GM12864 (cell line): Measurements from ENCODE around the gene SEMA3C.
"Not testable (repeated sequence)": the region's sequence is repeated elsewhere in the genome, so short reads cannot be mapped to it uniquely, and the experiment has no call there.

Experiments used
- DNase-seq: peaks from one replicate; pipeline ENCODE4 v3.0.0-alpha.2; 2011; ENCODE audit warnings: low read depth
- H3K4me3 ChIP-seq: 2 replicates; pipeline ENCODE4 v1.5.1; 2011; ENCODE audit warnings: mild to moderate bottlenecking, low read depth, low read length, control low read depth
- TF ChIP-seq, protein P1 (sequence below): IDR thresholded peaks from 2 replicates; pipeline ENCODE4 v1.5.1; 2011; ENCODE audit warnings: low read depth, mild to moderate bottlenecking, moderate library complexity, low read length, control low read depth, inconsistent platforms; ENCODE audit errors: missing control alignments

The SEMA3C gene

DNA sequence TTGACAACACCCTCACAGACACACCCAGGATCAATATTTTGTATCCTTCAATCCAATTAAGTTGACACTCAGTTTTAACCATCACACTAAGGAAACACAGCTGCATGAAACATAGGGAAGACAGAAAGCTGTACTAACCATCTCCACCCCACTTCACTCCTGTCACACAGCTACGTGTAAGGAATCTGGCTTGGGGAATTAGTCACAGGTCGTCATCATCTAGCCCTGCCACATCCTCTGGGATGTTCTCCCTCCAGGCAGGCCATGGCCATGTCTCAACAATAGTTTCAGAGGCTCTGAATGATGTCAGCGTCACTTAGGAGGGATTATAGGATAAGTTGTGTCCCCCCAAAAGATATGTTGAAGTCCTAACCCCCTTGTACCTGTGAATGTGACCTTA, 10.8 kb upstream of the SEMA3C start:
- DNase-seq: no peak
- H3K4me3 ChIP-seq: no peak overlapping the region
- TF ChIP-seq, protein P1, sequence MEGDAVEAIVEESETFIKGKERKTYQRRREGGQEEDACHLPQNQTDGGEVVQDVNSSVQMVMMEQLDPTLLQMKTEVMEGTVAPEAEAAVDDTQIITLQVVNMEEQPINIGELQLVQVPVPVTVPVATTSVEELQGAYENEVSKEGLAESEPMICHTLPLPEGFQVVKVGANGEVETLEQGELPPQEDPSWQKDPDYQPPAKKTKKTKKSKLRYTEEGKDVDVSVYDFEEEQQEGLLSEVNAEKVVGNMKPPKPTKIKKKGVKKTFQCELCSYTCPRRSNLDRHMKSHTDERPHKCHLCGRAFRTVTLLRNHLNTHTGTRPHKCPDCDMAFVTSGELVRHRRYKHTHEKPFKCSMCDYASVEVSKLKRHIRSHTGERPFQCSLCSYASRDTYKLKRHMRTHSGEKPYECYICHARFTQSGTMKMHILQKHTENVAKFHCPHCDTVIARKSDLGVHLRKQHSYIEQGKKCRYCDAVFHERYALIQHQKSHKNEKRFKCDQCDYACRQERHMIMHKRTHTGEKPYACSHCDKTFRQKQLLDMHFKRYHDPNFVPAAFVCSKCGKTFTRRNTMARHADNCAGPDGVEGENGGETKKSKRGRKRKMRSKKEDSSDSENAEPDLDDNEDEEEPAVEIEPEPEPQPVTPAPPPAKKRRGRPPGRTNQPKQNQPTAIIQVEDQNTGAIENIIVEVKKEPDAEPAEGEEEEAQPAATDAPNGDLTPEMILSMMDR: no peak

DNA sequence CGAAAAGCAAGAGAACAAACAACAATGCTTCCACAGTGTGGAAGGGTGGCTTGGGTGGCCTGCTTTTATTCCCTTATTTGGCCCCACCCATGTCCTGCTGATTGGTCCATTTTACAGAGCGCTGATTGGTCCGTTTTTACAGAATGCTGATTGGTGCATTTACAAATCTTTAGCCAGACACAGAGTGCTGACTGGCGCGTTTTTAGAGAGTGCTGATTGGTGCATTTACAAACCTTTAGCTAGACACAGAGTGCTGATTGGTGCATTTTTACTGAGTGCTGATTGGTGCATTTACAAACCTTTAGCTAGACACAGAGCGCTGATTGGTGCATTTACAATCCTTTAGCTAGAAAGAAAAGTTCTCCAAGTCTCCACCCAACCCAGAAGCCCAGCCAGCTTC, 8.1 kb upstream of the SEMA3C start:
- DNase-seq, H3K4me3 ChIP-seq: not testable (repeated sequence)

GRCh38 chr7:80924090-80924489, 5.2 kb upstream of the SEMA3C start:
- no peak overlapping the region for H3K4me3 ChIP-seq
- no peak for DNase-seq
- TF ChIP-seq, protein P1: no peak

DNA sequence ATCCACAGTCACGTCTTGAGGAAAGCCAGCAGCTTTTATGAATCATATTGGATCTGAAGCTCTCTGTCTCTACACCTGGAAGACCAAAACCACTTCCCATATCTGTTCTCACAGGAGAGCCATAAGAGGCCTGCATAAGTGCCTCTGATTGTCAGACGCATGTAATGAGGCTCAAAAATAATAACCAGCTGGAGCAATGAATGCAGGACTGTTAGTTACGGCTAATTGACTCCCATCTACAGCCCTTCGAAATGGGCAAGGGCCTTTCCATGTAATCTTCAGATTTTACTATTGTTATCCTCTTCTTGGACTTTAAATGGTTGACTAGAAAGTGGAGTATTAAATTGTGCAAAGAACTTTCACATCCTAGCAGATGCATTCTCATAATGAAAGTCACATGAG, 4.4 kb upstream of the SEMA3C start:
- TF ChIP-seq, protein P1: no peak
- no peak for DNase-seq
- H3K4me3 ChIP-seq: no peak overlapping the region

GRCh38 chr7:80922253-80923049, 3.6 kb upstream of the SEMA3C start:
- no peak overlapping the region for H3K4me3 ChIP-seq
- TF ChIP-seq, protein P1: no peak

DNA sequence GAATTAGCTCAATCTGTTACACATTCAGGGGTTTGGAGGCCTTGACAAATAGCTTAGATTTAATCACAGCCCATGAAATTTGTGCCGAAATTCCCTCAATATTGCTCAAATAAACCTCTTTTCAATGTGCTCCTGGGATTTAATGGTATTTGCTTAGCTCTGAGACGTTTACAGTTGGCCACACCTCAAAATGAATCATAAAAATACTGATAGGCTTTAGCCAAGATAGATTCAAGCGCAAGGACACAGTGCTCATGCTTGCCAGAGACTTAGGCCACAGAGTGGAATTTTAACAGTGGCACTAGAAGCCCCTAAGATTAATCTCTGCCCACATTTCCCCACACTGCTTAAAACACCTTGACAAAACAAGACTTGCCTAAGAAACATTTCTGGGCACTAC, 2.3 kb upstream of the SEMA3C start:
- no peak overlapping the region for H3K4me3 ChIP-seq
- DNase-seq: no peak
- TF ChIP-seq, protein P1: no peak

More at GRCh38 chr7:80922253-80923049, 3.6 kb upstream of the SEMA3C start:
- no peak for DNase-seq

- no peak for DNase-seq
- TF ChIP-seq, protein P1: no peak
- H3K4me3 ChIP-seq: no peak overlapping the region
Observed at GRCh38 chr7:80918399-80918798, 452 bp downstream of the SEMA3C start.
